Breast epithelium (tissue), 3 donors: Measurements from ENCODE around the gene ATP2B2.

Experiments used
- CTCF ChIP-seq, 3 donors: fragments of 450-650 bp; IDR thresholded peaks; one replicate each; pipeline ENCODE4 v1.5.1; 2016 to 2017; ENCODE audit warnings: antibody characterized with exemption in 3 of 3, mild to moderate bottlenecking in 3 of 3, moderate library complexity in 3 of 3
- POLR2A ChIP-seq: fragments of 450-650 bp; IDR thresholded peaks from one replicate; pipeline ENCODE4 v1.6.1; 2016; ENCODE audit warnings: antibody characterized with exemption, mild to moderate bottlenecking, moderate library complexity
- POLR2AphosphoS5 ChIP-seq, 3 donors: sonication (generic); formaldehyde crosslinking; IDR thresholded peaks; one replicate each; pipeline ENCODE4 v1.6.1; 2017; ENCODE audit warnings: antibody characterized with exemption in 3 of 3

GRCh38 chr3:10529809-10530208 lies 24.4 kb upstream of the ATP2B2 start:
- no peak for TF ChIP-seq CTCF (IDR thresholded peaks at IDR 0.05)
- TF ChIP-seq POLR2A, result no peak
- no peak for TF ChIP-seq POLR2AphosphoS5 (IDR thresholded peaks at IDR 0.05)
